ENCODE measurements around the gene ASCC1.

DNA sequence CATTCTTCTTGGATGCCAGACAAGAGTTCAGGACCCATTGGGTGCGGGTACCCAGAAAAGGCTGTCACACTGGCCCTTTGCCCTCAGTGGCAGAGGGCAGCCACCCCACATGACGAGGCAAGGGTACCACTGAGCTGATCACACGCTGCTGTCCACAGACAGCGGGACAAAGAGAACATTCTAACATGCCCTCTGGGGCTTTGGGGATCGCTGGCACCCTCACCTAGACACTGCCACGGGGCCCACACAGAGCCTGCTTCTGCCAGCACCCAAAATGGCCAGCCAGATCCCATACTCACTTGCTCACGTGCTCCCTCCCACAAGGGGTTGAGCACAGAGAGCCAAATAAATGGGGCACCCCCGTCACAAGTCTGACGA is 111.0 kb downstream of the ASCC1 start:
- TF ChIP-seq, protein P1, sequence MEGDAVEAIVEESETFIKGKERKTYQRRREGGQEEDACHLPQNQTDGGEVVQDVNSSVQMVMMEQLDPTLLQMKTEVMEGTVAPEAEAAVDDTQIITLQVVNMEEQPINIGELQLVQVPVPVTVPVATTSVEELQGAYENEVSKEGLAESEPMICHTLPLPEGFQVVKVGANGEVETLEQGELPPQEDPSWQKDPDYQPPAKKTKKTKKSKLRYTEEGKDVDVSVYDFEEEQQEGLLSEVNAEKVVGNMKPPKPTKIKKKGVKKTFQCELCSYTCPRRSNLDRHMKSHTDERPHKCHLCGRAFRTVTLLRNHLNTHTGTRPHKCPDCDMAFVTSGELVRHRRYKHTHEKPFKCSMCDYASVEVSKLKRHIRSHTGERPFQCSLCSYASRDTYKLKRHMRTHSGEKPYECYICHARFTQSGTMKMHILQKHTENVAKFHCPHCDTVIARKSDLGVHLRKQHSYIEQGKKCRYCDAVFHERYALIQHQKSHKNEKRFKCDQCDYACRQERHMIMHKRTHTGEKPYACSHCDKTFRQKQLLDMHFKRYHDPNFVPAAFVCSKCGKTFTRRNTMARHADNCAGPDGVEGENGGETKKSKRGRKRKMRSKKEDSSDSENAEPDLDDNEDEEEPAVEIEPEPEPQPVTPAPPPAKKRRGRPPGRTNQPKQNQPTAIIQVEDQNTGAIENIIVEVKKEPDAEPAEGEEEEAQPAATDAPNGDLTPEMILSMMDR (IDR thresholded peaks at IDR 0.05): no peak
- TF ChIP-seq POLR2AphosphoS5 (IDR thresholded peaks at IDR 0.05; ENCODE audit: insufficient read depth in 1 of 2, low read depth in 1 of 2): no peak
- TF ChIP-seq POLR2A (IDR thresholded peaks at IDR 0.05): no peak
